Muscle of back (tissue), 11 donors: ENCODE data around the gene GPR146. TPM values are rescaled to one million over a fixed set of nuclear protein-coding genes. Genes with fewer than 3 reads are reported as not detected.

ENCODE experiments used
- DNase-seq, 3 donors: peaks; one replicate each; pipeline versions ENCODE4 v3.0.0 to v3.0.0-alpha.2; 2013
- polyA plus RNA-seq, 10 donors: library from polyadenylated mRNA; unstranded; fragments of 120-200 nt; gene quantifications; one replicate each; pipeline ENCODE4 v1.2.1, GENCODE V29; 2013; ENCODE audit not compliant: insufficient read length in 10 of 10

The GPR146 gene
- polyA plus RNA-seq, 10 donors: 1.4 to 4.4 (median 3.2) TPM

DNA sequence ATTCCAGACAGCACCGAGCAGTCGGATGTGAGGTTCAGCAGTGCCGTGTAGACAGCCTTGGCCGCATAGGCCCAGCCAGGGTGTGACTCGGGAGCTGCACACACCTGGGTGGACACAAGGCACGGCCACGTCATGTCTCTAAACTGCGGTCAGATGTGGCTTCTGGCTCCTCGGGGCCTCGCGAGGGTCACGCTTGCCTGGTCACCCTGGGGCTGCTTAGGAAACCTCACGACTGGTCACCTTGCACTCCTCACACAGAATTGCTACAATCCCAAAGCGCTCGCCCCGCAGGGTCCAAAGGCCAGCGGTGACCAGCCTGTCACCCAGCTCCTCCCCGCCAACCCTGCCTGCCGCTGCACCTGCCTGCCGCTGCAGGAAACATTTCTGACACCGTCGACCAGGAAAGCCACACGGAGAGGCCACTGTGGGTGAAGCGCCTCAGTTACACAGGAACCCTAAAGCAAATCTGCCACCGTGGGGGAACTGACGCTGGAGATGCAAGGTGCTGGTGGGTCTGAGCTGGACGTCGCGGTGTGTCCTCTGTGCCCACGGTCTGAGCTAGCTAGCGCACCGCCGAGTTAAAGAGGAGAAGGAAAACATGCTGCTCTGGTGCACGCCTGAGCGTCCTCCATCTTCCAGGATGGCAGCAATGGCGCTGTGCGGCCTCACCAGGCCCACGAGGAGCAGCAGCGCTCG, 48.6 kb downstream of the GPR146 start:
- DNase-seq: no peak

- DNase-seq: no peak
Measured at GRCh38 chr7:1093502-1093843, 49.1 kb downstream of the GPR146 start.

DNA sequence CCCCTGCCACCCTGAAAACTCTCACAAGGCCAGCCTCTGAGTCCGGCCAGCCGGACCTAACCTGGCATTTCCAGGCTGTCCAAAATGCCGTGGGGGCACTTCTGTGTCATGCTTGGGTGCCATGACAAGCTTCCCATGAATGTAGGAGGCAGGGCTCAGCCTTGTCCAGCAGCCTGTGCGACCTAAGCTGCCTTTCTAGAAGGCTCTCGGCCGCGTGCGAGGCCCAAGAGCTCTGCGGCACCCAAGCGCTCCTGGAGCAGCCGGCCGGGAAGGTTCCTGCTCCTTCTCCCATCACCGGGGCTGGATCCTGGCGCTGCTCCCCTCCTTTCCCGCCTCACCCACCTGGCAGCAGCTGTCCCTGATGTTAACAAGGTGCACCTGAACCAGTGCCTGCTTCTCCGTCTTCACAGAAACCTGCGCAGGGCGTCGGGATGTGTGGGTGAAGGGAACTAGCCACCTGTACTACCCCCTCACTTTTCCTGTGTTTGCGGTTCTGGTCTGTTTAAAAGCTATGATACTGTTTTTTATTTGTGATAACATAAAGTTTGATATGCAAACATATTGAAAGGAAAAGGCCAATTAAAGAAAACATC, 49.7 kb downstream of the GPR146 start:
- DNase-seq: no peak

- DNase-seq: no peak
Measured at GRCh38 chr7:1094870-1095269, 50.5 kb downstream of the GPR146 start.

- DNase-seq: no peak
Measured at GRCh38 chr7:1095621-1096155, 51.3 kb downstream of the GPR146 start.

- no peak for DNase-seq
Measured at GRCh38 chr7:1096156-1097119, 52.1 kb downstream of the GPR146 start.

DNA sequence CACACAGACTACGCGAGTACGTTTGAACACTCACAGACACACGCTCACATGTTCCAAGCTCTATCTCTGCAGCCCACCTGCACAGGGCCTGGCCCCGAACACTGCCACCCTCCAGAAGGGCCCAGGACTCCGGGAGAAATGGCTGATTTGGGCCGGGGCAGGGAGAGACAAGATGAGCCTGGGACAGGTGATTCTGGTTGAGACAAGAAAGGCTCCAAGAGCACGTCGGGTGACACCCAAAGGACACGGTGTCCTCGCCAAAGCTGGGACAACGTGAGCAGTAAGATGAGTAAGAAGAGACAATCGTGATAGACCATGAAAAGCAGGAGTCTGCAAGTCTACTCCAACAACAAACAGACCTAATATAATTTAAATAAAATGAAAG, 52.8 kb downstream of the GPR146 start:
- no peak for DNase-seq

- DNase-seq: no peak
Measured at GRCh38 chr7:1098243-1099153, 54.2 kb downstream of the GPR146 start.

DNA sequence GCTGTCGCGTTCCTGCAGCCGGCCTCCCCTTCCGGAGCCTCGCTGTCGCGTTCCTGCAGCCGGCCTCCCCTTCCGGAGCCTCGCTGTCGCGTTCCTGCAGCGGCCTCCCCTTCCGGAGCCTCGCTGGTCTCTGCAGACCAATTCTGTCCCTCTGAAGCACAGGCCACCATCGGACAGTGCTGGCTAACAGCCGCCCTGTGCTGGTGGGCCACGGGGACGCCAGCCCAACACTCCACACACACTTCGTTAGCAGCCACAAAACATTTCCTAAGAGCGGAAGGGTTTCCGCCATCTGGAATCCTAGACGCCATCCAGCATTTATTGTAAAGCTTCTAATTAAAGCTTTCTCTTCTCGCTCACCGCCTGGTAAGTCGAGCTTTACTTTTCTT, 54.8 kb downstream of the GPR146 start:
- DNase-seq: no peak

DNA sequence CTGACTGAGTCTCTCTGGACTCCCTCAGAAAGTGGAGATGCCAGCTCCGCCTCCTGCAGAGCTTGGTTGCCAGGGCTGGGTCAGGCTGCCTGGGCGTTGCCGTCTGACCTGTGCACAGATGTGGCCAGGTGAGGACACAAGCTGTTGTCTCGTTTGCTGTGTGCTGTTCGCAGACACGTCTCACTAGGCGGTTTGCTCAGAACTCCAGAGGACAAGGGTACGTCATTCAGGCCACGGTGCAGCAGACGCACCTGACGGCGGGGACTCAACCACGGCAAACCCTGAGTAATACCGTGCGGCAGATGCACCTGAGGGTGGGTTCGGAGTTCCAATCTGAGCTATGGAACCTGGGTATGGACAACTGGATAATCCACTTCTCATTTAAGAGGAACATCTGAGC, 55.3 kb downstream of the GPR146 start:
- no peak for DNase-seq

GRCh38 chr7:1100386-1100785, 56.0 kb downstream of the GPR146 start:
- no peak for DNase-seq

- DNase-seq: no peak
Measured at GRCh38 chr7:1100834-1101562, 56.7 kb downstream of the GPR146 start.

GRCh38 chr7:1101563-1102431, 57.5 kb downstream of the GPR146 start:
- DNase-seq: no peak

GRCh38 chr7:1103009-1103788, 58.9 kb downstream of the GPR146 start:
- no peak for DNase-seq

GRCh38 chr7:1103789-1104515, 59.6 kb downstream of the GPR146 start:
- DNase-seq: no peak

- DNase-seq: no peak
Measured at GRCh38 chr7:1104516-1105179, 60.3 kb downstream of the GPR146 start.

DNA sequence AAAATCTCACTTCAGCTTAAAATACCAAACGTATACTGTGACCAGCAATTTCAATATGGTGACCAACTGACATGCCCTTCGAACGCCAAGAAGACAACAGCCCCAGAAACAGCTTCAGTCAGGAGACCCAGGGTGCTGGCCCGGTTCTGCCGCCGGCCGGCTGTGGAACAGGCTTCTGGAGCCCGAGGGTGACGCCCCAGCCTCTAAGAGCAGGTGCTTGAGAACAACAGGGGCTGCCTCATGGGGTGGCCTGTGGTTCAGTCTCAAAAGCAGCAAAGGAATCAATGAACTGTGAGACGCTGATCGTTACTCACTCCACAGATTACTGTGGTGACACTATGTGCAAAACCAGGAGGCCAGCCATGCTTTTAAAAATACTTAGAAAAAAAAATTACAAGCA, 60.8 kb downstream of the GPR146 start:
- DNase-seq: no peak
